ENCODE results near the gene PAPPA.

Gene PAPPA

GRCh38 chr9:116320290-116320689 is 166.7 kb downstream of the PAPPA start:
- no peak for DNase-seq

GRCh38 chr9:116322521-116322920 is 168.9 kb downstream of the PAPPA start:
- no peak for DNase-seq

GRCh38 chr9:116323012-116323411 is 169.4 kb downstream of the PAPPA start:
- DNase-seq, result no peak

GRCh38 chr9:116323571-116323970 is 170.0 kb downstream of the PAPPA start:
- DNase-seq, result no peak

DNA sequence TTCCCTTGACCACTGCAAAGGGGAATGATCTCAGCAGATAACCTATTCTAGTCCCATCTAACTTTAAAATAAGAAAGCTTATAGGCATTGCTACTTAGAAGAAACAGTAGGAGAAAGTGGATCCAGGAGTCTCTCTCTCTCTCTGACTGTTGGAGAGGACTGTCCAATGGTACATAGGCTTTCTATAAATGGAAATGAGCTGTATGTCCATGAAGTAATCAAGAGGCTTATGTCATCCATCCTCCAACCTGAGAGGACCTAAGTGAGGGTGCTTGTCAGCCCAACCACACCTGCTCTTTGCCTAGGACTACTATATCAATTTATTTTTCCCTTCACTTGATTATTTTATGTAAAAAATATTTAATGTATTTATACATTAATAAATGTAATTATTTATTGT is 172.3 kb downstream of the PAPPA start:
- no peak for DNase-seq

- DNase-seq, result no peak
These were observed 174.3 kb downstream of the PAPPA start for GRCh38 chr9:116327701-116328405.

DNA sequence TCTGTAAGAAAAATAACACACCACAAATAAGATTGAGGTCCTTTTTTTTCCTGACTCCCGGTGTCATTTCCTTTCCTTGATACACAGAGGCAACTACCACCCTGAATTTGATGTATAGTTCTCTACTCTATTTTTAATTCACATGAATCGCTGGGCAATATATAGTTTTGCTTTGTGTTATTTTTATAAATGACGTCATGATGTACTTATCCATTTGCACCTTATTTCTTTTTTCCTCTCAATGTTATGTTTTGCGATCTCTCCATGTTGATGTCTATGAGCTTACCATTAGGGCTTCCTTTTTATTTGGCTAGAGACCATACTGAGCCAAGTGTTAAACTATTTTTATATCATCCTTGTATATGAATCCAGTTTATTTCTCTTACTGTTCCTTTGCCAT is 175.9 kb downstream of the PAPPA start:
- DNase-seq, result no peak

DNA sequence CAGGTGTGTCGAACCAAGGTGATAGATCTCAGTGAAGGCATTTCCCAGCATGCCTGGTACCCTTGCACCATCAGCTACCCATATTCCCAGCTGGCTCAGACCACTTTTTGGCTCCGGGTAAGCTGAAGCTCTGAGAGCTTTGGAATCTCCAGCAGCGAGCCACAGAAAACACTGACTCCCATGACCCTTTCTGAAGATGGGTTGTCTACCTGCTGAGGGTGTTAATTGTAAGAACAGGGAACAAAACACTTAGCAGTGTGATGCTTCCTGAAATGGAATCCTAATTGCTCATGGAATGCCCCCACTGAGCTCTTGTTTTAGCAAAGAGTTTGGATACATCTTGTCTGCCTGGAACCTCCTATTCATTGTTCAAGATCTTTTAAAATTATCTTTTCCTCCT is 177.7 kb downstream of the PAPPA start:
- no peak for DNase-seq

DNA sequence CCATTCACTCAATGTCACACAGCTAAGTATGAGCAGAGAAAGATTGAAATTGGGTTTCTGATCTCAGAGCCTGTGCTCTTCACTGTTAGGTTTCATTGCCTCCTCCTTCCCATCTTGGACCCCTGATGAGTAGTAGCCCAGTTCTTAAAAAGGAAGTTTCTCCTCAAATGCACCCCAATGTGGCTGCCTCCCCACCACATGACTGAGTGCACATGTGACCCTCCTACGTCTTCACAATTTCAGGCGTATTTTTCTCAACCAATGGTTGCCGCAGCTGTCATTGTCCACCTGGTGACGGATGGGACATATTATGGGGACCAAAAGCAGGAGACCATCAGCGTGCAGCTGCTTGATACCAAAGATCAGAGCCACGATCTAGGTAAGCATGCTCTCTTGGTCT is 178.5 kb downstream of the PAPPA start:
- no peak for DNase-seq

GRCh38 chr9:116333254-116333653 is 179.7 kb downstream of the PAPPA start:
- DNase-seq, result no peak

DNA sequence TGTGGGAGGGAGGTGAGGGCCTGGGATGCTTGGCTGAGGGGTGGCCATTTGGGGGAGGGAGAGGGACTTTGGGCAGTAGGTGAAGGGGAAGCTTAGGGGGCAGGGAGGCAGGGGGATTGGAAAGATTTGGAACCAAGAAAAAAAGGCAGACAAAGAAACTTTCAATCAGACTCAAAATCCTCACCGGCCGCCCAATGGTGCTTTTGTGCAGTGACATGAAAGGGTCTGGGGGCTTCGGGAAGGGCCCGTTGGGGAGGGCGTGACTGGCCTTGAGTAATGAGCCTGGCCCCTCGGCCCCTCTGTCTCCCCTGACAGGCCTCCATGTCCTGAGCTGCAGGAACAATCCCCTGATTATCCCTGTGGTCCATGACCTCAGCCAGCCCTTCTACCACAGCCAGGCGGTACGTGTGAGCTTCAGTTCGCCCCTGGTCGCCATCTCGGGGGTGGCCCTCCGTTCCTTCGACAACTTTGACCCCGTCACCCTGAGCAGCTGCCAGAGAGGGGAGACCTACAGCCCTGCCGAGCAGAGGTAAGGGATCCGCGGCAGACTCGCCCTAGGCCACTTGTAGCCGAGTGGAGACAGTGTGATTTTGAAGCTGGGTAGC is 181.1 kb downstream of the PAPPA start:
- no peak for DNase-seq

DNA sequence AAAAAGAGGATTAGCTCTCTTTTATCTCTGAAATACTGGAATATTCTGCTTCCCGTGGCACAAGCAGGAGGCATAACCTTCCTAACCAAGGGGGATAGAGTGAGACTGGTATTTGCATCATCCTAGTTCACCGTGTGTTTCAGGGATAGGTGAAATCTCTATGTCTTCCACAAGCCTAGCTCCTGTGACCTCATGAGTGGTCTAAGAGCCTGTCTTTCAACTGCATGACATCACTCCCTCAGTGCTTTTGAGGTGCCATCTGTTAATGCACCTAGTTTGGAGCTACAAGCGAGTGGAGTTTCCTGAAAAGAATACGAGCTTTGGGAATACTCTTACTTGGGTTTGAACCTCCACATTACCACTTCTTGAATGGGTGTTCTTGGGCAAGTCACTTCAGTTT is 181.8 kb downstream of the PAPPA start:
- no peak for DNase-seq

GRCh38 chr9:116336133-116336862 is 182.7 kb downstream of the PAPPA start:
- DNase-seq, result no peak

GRCh38 chr9:116337015-116337414 is 183.4 kb downstream of the PAPPA start:
- DNase-seq, result no peak

DNA sequence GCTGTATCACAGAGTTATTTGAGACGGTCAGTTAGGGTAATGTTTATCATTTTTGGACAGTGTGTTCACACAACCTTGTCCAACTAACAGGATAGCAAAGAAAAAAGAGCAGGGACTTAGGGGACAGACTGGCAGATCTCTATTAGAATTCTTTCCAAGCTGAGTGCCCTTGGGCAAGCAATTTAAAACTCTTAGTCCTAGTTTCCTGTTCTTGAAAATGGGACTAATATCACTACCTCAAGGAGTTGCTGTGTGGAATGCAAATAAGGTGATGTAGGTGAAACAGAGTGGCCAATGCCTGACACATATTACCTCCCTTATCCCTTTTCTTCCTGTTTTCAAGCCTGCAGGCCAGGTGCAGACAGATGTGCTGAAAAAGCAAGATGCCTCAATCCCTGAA is 186.7 kb downstream of the PAPPA start:
- no peak for DNase-seq

- no peak for DNase-seq
These were observed 188.5 kb downstream of the PAPPA start for GRCh38 chr9:116342061-116342460.

DNA sequence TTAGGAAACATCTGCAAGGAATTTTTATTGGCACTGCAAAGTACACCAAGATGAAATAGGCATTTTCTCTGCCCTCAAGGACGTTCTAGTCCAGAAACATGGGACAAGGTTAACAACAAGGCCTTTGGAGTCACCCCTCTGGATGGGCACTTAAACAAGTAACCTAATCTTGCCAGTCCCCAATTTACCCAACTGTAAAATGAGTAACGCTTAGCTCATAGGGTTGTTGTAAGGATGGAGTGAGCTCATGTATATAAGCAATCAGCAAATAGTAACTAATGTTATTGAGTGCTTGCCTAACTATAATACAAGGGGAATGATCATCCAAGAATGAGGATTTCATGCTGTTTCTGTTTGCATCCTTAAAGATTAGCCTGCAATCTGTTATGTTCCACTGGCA is 189.3 kb downstream of the PAPPA start:
- DNase-seq, result no peak

DNA sequence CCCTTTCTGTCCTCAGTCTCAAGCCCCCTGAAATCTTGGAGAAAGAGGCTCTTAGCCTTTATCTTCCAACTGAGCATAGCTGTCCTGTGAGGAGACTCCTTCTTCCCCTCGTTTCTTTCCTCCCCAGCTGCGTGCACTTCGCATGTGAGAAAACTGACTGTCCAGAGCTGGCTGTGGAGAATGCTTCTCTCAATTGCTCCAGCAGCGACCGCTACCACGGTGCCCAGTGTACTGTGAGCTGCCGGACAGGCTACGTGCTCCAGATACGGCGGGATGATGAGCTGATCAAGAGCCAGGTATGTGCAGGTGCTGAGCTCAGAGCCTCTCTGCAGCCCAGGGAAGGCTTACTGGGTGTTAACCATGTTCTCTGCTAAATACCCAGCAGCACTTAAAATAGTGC is 190.8 kb downstream of the PAPPA start:
- no peak for DNase-seq

- DNase-seq, result no peak
These were observed 191.8 kb downstream of the PAPPA start for GRCh38 chr9:116345393-116345792.

GRCh38 chr9:116345817-116346216 is 192.2 kb downstream of the PAPPA start:
- no peak for DNase-seq

DNA sequence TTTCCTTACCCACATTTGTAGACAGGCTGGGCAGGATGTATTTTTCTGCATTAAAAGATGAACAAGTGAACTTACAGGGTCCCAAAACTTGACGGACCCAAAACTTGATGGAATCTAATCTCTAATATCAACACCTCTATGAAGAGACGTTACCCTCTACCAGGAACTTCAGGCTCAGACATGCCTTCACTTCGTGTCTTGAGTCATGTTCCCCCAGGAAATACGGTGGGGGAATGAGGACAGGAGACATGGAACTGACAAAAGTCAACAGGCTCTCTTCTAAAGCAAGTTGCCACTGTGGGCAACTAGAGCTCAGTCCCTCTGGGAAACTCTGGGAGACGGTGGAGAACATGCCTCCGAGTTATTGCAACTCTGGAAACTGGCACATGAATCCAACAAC is 196.1 kb downstream of the PAPPA start:
- no peak for DNase-seq

- DNase-seq, result no peak
These were observed 196.6 kb downstream of the PAPPA start for GRCh38 chr9:116350213-116350612.

- no peak for DNase-seq
These were observed 199.4 kb downstream of the PAPPA start for GRCh38 chr9:116352958-116353357.

Measured in activated gamma-delta T cell (primary cell).